Measurements from ENCODE around the gene CARD11.

- TF ChIP-seq CTCF (conservative IDR thresholded peaks at IDR 0.05 in 1 of 2, IDR thresholded peaks at IDR 0.05 in 1 of 2; ENCODE audit: low read depth in 1 of 2, low read length in 2 of 2) (no peak), EZH2 (IDR thresholded peaks at IDR 0.05; ENCODE audit: low read length, missing control alignments) (no peak)
These were observed 104.3 kb downstream of the CARD11 start for GRCh38 chr7:2939193-2939885.

All from fibroblast of lung (primary cell).